NOMO-1 treated with DMSO at 0.1 percent for 48 hours (cell line): ENCODE results near the gene MRPL42.
A peak's percentile ranks its signal among the peaks of the same experiment; 100 is the strongest.
"Not testable (repeated sequence)": the region's sequence is repeated elsewhere in the genome, so short reads cannot be mapped to it uniquely, and the experiment has no call there.

Experiments used
- DNase-seq: peaks from one replicate; lab custom pipeline; 2025; ENCODE audit not compliant: unreplicated experiment; lab: John Stamatoyannopoulos, UW

MRPL42 gene

DNA sequence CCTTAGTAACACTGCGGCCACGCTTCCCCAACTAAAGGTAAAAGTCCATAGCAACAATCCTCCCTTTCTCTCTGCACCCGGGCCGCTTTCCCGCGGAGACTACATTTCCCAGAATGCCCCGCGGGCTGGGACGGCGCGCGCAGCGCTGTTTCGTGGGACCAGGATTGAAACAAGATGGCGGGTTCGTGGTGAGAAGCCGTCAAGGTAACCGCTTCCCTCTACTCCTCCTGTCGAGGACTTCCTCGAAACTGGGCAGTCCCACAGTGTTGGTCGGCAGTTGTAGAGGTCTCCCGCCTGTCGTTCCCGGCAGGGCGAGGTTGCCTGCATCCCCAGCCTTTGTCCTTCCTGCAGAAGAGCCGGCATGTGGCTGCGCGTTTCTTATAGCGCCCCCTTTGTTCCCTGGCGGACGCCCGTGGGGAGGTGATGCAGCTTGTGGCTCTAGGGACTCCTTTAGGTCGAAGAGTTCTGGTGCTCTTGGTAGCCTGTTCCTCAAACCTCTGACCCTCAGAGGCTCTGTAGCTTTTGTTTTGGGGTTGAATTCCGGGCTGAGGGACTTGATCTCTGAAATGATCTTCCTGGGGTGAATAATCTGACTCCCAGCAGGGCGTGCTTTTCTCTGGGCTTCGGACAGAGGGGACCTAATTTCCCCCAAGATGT, at the start of gene MRPL42:
Gene MRPL42 (plus strand): TSS at position 164 of the 657 bp plus-strand sequence. CDS start 1,772 bp downstream, outside the sequence.
- DNase-seq: peak; percentile 89

DNA sequence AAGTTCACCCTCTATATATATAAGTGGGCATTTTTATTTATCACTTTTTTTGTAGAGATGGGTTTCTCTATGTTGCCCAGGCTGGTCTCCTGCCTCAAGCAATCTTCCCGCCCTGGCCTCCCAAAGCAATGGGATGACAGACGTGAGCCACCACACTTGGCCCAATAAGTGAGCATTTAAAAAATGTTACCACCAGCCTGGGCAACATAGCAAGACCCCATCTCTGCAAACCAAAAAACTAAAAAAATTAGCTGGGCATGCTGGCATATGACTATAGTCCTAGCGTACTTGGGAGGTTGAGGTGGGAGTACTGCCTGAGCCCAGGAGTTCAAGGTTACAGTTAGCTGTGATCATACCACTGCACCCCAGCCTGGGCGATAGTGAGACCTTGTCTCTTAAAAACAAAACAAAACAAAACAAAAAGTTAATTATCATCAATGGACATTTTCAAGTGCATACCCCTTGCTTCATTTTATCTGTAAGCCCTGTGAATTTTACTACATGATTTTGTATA, 49.3 kb upstream of the MRPL42 start:
- DNase-seq: no peak

DNA sequence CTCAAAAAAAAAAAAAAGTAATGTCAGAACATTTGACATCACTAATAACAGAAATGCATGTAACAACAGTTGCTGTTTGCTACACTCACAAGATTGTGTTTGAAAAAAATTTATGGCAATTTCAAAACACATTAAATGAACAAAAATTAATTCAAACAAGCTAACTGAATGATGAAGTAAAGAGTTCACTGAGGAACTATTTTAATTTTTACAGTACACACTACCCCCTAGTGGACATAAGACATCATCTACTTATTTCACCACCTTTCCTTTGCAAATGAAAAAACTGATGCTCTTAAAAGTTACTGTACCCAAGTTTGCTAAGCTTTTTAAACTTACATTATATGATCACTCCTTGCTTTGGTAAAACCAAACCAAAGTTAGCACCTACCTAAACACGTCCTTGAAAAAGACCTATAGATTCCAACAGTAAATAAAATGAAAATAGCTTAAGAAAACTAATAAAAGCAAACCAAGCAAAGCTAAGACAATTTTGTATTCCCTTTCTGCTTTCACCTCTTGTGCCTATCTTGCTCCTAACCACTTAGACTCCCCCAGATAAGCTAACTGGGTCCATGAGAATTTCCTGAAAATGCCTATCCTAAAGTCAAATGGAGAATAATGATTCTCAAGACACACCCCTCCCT, 47.8 kb upstream of the MRPL42 start:
- peak; percentile 78 for DNase-seq

DNA sequence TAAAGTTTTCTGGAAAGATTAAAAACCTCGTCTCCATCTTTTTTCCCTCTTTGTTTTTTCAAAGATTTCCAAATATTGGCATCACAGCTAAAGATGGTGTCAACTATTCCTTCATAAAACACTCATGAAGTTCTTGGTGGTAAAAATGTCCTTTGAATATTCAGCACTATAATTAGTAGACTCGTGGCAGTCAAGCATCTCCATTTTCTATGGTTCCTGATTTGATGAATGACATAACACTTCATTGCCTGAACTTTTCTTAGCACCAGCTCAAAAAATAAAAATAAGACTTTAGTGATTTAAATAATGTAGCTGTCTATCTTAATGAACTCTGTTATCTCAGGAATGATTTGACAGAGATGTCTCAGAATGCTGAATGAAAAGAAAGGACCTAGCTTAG, 45.3 kb upstream of the MRPL42 start:
- DNase-seq: no peak

DNA sequence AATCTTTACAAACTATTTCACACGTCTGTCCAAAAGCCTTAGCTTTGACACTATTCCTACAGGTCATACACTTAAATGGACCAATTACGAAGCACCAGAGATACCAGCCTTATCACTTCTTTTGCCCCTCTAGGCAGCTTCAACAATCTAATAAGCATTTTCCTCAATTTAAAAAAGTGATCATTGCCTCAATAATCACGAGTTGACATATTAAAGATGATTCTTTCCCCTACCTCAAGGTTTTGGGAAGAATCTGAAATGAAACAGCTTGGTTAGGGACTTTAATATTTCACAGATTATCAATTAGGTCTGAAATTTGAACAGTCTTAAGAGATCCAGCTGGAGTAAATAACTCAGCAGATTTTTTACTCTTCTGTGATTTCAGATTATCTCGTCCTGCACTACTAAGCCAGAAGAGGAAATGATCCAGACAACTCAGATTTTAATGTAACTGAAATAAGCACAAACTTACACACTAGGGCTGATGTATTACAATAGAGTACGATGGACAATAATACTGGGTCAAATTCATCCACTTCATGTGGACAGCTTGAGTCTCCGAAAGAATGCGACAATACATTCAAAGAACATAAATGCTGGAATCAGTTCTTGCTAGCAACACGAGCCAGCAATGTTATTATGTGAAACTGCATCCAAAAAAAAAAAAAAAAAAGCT, 41.4 kb upstream of the MRPL42 start:
- no peak for DNase-seq

DNA sequence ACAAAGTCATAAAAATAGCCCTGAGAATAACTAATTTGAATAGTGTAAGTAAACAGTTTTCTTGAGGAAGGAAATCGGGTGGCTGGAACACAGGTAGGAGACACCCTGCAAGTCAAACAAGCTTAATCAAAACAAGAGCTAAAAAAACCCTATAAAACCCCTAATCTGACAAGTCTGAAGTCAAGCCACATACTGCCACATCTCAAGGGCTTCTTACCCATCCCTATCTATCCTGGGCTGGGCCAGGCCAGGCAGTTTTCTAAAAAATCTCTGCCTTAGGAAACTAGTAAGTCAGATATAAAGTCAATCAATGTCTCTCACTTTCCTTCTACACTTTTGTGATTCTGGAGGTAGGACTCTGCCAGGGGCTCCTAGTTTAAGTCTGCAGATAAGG, 40.9 kb upstream of the MRPL42 start:
- DNase-seq: no peak

DNA sequence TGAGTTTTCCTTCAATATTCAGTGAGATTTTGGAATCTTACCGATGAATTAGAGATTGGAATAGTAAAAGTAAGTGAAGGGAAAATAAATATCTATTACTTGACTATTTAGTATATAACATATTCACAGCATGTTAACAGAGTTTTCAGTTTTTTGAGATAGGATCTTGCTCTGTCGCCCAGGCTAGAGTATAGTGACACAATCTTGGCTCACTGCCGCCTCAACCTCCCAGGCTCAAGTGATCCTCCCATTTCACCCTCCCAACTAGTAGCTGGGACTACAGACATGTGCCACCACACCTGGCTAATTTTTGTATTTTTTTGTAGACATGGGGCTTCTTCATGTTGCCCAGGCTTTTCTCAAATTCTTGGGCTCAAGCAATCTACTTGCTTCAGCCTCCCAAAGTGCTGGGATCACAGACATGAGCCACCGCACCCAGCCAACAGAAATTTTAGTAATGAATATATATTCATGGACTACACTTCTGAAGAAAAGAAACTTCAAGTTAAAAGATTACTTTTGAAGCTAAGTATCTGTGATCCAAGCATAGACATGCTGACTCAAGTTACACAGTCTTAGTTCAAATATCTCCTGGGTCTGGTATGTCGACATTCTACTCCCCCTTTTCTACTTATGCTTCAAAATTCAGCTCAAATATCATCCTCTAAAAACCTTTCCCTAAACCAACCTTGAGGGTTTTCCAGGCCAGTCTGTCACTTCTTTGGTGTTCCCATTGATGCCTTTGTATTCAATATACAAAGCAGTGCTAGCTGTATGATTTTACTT, 39.3 kb upstream of the MRPL42 start:
- no peak for DNase-seq

DNA sequence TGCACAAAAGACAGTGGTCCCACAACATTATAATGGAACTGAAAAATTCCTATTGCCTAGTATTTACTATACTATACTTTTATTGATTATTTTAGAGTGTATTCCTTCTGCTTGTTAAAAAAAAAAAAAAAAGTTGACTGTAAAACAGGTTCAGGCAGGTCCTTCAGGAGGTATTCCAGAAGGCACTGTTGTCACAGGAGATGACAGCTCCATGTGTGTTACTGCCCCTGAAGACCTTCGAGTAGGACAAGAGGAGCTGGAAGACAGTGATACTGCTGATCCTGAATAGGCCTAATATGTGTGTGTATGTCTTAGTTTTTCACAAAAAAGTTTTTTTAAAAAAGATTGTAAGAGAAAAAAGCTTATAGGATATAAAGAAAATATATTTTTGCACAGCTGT, 37.9 kb upstream of the MRPL42 start:
- DNase-seq: no peak

DNA sequence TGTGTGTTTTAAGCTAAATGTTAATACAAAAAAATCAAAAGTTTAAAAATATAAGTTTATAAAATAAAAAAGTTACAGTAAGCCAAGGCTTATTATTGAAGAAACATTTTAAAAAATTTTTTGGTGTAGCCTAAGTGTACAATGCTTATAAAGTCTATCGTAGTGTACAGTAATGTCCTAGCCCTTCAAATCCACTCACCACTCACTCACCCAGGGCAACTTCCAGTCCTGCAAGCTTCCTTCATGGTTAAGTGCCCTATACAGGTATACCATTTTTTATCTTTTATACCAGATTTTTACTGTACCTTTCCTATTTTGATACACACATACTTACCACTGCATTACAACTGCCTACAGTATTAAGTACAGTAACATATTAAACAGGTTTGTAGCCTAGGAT, 37.5 kb upstream of the MRPL42 start:
- no peak for DNase-seq

DNA sequence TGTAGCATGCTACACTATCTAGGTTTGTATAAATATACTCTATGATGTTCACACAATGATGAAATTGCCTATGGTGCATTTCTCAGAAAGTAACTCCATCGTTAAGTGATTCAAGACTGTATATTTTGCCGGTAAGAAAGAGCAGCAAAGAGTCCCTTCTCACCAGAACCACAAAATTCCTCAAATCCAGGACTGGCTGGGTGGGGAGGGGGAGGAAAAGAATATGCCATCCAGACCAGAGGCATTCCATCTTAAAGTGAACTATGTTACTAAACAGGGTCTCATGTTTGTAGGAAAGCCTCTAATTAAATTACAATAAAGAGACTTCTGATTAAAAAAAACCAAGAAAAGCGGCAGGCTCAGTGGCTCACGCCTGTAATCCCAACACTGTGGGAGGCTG, 37.0 kb upstream of the MRPL42 start:
- DNase-seq: no peak

DNA sequence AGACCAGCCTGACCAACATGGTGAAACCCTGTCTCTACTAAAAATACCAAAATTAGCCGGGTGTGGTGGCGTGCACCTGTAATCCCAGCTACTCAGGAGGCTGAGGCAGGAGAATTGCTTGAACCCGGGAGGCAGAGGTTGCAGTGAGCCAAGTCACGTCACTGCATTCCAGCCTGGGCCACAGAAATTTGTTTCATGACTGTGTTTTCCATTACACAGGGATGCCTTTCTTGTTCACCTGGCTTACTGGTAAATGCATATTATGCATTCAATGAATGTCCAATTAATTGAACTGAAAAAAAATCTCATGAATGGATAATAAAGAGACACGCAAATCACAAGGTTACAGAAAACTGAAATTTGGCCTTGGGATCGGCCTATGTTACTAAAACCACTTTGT, 35.3 kb upstream of the MRPL42 start:
- DNase-seq: not testable (repeated sequence)

DNA sequence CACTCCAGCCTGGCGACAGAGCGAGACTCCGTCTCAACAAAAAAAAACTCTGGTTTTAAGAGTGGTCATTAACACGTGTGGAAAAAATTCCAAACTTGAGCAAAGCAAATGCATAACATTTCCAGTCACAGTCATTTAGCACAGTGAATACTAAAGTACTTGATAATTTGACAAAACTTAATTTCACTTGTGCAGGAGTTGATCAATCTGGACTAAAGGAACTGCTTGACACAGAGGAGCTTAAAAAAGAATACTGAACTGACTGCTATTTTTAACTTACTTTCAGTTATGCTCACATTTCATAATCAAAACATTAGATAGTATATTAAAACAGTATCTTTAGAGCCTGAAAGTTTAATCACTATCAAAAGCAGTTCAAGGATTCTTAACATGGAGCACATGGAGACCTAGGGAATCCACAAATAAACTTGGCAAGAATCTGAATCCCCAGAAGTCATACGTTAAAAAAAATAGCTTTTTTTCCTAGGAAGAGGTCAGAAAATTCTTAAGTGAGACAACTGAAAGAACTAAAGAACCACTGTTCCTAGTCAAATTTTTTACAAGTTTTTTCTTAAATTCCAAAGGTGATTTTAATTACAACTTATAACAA, 33.0 kb upstream of the MRPL42 start:
- DNase-seq: peak; percentile 76

DNA sequence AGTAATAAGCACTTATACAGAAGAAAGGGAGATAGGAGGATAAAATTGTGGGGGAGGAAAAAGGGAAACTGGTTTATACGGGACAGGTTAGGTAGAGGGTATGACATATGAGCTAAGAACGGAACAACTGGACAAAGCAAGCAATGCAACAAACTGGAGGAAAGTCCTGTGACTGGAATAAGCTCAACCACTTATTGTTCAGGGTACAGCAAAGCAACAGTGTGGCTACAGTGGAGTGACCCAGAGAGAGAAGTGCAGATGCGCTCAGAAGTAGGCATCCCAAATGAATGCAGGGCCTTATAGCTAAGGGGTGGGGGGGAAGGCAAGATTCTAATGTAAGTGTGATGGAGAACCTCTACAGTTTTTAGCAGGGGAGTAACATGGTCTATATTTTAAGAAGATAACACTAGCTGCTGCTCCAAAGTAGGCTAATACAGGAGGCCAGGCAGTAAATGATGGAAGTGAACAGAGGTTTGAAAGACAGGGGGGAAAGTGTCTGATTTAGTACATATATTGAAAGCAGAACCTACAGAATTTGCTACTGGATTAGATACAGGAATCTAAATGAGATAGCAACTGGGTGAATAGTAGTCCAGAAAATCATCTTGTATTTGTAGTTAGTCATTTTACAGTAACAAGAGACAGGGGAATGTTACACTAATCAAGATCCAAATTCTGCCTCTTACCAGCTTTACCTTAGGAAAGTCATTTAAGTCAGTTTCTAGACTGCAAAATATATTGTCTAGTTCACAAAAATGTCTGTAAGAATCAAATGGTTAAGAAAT, 28.9 kb upstream of the MRPL42 start:
- DNase-seq: no peak

DNA sequence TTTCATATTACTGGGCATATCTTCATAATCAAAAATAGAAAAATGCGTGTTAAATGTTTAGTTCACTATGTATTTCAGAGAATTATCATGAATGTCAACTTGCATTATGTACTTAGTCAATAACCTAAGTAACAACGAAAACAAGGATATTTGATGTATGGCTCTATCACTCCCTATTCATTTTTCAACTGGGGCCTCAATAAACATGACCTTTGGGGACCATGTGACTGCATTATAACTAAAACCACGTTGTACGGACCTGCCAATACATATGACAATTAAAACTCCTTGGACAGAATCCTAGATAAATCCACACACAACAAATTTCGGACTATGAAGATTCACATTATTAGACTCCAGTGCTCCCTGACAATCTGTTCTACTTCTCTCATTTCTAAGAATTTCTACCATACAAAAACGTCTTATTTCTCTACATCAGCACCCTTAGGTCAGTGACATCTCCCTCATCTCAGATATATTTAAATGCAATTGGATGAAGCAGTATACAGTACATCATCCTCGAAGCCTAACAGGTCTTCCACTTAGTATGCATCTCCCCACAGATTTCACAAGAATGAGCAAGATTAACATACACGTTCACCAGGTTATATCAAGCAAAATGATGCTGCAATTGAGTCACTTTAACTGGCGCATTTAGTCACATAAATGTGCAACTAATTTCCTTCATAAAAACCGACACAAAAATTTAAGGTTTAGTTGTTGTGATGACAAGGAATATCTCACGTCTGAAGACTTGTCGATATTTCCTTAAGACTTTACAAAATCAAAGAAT, 27.1 kb upstream of the MRPL42 start:
- DNase-seq: no peak

DNA sequence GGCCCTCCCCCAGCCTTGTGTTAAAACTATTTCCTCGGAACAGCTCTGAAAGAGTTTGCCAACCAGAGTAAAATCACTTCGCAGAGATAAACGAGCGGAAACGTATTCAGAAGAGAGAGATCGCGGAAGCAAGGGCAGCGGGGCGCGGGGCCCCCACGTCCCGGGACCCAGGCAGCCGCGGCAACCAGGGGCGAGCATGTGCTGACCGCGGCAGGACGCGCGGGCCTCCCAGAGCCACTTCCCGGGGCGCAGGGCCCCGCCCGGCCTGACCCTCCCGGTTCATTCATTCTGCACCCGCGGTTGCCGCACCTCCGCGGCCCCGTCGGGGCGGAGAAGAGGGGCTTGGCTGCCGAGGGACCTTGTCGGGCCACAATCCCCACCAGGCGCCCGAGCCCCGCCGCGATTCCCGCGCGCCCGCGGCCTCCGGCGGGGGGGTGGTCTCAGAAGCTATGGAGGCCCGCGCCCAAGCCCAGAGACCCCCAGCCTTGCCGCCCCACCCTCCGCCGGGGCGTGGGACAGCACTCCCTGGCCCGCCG, 26.2 kb upstream of the MRPL42 start:
- DNase-seq: no peak

DNA sequence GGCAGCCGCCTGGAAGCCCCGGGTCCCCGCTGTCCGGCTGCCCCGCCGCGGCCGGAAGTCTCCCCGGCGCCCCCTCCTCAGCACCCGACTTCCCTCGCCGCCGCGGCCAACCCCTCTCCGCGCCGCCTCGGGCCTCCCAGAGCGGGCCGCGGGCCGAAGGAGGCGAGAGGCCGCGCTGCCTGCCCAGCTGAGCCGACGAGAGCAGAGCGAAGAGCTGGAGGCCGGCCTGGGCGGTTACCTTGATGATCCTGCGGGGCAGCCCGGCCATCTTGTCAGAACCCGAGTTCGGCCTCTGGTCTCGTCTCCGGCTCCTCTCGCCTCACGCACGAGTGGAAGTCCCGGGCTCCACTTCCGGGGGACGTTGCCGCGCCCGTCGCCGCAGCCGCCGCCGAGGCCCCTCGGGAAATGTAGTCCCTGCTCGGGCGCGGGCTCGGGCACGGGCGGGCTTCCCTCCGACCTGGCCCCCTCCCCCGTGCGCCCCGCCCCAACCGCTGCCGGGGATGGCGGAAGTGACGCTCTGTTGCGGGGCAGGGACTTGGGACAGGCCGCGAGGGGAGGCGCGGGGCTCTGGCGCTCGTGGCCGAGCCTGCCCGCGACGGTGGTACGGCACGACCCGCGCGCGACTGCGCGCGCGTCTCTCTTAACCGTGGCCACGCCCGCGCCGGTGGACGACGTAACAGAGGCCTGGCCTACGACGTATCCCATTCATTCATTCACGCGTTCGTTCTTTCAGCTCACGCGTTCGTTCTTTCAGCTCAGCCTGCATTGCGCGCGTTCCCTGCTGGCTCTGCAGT, 25.5 kb upstream of the MRPL42 start, which contains the start of gene UBE2N:
Gene UBE2N (minus strand): TSS at position 331 of the 794 bp plus-strand sequence. CDS start 63 bp downstream, at position 268.
- DNase-seq: peak; percentile 94

DNA sequence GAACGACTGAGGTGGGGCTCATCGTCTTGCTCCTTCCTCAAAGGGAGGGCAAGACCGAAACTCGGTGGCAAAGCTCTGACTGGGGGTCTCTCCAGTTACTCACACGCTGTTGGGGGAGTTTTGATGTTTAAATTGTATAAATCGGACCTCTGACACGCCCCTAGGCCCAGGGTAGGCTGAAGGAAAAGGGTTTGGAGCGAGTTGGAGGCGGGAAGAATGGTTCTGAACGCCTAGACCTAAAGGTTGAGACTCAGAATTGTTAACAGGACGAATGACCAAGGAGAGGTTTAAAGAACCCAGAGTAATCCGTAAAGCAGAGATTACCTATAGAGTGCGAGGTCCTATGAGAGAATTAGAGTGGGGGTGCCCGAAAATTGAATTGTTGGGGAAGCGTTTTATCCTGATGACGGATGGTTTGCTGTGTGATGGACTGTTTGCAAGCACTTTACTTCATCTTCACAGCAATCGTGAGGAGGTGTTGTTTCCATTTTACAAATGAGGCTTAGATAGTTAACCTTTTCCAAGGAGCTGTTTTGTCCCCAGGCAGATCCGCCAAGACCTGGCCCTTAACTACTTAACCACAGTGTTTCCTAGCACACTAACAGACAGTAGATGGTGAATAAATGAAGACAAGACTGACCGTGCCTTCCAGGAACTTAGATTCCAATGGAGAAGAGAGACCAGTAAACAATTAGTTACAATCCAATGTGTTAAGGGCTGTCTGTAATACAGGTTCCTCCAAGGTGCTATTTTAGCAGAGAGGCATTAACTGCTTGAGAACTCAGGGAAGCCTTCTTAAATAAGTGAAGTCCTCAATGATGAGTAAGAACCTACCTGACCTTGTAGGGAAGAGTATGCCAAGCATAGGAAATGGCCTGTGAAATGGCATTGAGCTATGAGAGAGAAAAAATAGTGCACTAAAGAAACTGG, 24.6 kb upstream of the MRPL42 start:
- no peak for DNase-seq
